ELR (cell line): ENCODE measurements around the gene OSM.

Experiments used
- DNase-seq: peaks from one replicate; pipeline ENCODE4 v3.0.0-alpha.2; 2015; ENCODE audit warnings: low read depth

Gene OSM

GRCh38 chr22:30297991-30298701 is 31.5 kb upstream of the OSM start:
- DNase-seq = no peak

GRCh38 chr22:30297276-30297990 is 30.8 kb upstream of the OSM start:
- DNase-seq = no peak

- no peak for DNase-seq
Observed at GRCh38 chr22:30296833-30297232, 30.2 kb upstream of the OSM start.

GRCh38 chr22:30296324-30296723 is 29.7 kb upstream of the OSM start:
- DNase-seq = no peak

GRCh38 chr22:30295576-30295975 is 28.9 kb upstream of the OSM start:
- DNase-seq = no peak

GRCh38 chr22:30294830-30295229 is 28.2 kb upstream of the OSM start:
- no peak for DNase-seq

- DNase-seq = no peak
Observed at GRCh38 chr22:30294066-30294465, 27.4 kb upstream of the OSM start.

- DNase-seq = no peak
Observed at GRCh38 chr22:30293026-30293425, 26.4 kb upstream of the OSM start.

- no peak for DNase-seq
Observed at GRCh38 chr22:30292069-30292970, 25.7 kb upstream of the OSM start.

GRCh38 chr22:30291058-30291892 is 24.6 kb upstream of the OSM start:
- peak; percentile 50 for DNase-seq

- DNase-seq = peak; percentile 76
Observed at GRCh38 chr22:30290342-30291057, 23.8 kb upstream of the OSM start.

GRCh38 chr22:30289980-30290313 is 23.3 kb upstream of the OSM start:
- no peak for DNase-seq

GRCh38 chr22:30289141-30289979 is 22.7 kb upstream of the OSM start, which contains the start of gene CASTOR1:
TSS of gene CASTOR1 (minus strand) at chr22:30289505. CDS start at chr22:30289497, 8 bp downstream.
- DNase-seq = peak; percentile 99

GRCh38 chr22:30288419-30289140 is 21.9 kb upstream of the OSM start:
- DNase-seq = no peak

GRCh38 chr22:30287648-30288418 is 21.2 kb upstream of the OSM start:
- DNase-seq = peak; percentile 92

GRCh38 chr22:30286813-30287647 is 20.4 kb upstream of the OSM start:
- DNase-seq = peak; percentile 69

- no peak for DNase-seq
Observed at GRCh38 chr22:30286331-30286730, 19.7 kb upstream of the OSM start.

GRCh38 chr22:30285846-30286200 is 19.2 kb upstream of the OSM start:
- no peak for DNase-seq
